ENCODE data around the gene PUM2.
A peak's percentile ranks its signal among the peaks of the same experiment; 100 is the strongest.

The PUM2 gene

DNA sequence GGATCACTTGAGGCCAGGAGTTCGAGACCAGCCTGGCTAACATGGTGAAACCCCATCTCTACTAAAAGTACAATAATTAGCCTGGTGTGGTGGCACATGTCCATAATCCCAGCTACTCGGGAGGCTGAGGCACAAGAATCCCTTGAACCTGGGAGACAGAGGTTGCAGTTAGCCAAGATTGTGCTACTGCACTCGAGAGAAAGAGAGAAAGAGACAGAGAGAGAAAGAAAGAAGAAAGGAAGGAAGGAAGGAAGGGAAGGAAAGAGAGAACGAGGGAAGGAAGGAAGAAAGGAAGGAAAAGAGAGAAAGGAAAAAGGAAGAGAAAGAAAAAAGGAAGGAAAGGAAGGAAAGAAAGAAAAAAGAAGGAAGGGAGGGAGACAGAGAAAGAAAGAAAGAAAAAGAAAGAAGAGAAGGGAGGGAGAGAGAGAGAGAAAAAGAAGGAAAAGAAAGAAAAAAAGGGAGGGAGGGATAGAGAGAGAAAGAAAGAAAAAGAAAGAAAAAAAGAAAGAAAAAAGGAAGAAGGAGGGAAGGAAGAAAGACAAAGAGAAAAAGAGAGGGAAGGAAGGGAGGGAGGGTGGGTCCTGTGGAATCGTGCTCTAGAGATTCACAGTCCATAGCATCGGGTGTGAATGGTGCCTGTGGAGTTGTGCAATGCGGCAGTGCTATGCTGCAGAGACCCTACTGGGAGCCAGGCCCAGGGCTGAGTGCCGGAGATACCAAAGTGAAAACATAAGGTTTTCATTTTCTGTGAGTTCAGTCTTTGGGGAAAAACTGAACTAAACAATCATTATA is 121.1 kb downstream of the PUM2 start:
- DNase-seq (ENCODE audit: low spot score), result no peak

DNA sequence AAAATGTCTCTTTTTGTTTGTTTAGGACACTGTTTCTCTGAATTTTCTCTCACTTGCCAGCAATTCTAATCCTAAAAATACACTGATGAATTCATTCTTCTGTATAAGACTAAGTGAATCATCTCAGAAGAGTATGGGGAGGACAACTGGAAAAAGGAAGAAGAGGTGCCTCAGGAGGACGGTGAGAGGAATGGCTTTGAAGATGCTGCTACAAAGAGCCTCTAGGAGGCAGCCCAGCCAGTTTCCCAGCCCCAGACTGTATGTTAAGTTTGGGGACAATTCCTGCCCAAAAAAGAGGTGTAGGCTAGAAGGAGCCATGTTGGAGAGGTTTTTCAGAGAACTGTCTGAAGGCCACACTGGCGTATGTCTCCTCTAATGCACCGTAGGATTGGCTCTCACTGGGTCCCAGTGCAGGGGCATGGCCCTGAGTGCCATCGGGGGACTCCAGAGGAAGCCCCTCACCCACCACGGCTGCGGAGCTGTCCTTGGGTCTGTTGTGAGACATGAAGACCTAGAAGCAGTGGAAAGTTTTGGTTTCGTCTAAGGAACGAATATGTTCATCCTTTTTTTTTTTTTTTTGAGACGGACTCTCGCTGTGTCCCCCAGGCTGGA is 122.6 kb downstream of the PUM2 start:
- DNase-seq (ENCODE audit: low spot score), result no peak

DNA sequence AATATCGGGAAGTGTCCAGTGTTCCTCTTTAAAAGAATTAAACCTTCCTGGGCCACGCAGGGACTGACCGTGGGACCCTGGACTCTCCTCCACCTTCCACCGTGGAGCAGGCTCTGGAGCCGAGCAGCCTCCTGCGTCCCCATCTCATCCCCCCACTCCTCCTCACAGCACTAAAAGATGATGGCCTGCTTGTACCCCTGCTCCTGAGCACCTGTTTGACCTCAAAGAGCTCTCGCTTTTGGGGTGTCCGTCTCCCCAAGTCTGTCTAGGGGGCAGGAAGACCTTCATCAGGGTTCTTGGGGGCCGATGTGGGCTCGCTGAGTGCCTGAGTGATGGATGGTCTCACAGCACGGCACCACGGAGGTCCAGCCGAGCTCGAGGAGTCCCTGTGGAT is 124.5 kb downstream of the PUM2 start:
- DNase-seq (ENCODE audit: low spot score), result no peak

DNA sequence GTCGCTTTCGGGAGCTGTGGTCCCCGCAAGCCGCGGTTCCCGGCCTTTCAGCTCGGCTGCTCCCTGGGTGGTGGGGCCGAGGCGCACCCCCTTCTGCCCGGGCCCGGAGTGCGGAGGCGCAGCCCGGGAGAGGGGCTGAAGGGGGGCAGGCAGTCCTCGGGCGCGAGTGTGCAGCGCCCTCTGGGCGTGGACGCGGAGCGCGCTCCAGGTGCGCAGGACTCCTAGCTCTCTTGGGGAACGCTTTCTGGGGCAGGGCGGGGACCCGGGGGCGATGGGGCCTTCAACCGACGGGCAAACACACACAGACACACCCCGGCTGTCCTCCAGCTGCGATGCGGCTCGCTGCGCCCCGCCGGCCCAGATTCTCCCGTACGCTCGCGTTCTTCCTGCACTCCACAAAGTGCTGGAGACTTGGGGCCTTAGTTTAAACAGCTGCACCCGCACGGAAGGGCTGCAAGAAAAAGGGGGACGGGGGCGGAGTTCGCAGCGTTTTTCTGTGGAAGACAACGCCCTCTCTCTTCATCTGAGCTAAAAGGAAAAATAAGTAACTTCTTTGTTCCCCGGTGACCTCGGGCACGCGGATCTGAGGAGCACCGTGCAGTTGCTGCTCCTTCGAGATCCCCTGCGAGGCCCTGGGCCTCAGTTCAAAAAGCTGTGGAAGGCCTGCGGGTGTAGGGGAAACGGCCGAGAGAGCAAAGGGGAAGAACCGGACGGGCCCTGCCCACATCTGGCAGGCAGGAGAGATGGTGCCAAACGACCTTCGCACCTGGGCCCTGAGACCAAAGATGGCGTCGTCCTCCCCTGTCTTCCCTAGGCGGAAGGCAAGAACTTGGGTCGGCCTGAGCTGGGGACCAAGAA is 125.1 kb downstream of the PUM2 start:
- DNase-seq (ENCODE audit: low spot score), result no peak

DNA sequence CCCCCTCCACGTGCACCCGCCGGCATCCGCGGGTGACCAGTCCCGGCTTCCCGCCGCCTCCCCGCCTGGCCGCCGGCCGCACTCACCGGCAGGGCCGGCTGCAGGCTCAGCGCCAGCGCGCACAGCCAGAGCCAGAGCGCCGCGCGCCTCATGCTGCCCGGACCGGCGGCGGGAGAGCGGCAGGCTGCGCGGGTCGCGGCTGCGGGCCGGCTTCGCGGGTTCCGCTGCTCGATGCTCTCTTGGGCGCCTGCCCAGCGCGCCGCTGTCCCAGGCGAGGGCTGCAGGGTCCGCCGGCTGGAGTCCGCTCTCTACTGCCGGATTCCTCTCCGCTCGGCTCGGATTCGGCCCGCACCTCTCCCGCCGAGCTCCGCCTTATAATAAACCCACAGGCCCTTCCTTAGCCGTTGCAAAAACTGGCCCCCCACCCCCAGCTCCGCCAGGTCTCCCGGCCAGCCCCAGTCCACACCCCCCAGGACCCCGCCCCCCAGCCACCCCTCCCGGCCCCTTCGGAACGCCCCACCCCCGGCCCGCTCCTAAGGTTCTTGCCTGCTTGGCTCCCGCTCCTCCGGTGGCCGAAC is 125.8 kb downstream of the PUM2 start, which contains the start of gene SDC1:
TSS of gene SDC1 (minus strand) at position 415 of the 578 bp plus-strand sequence. CDS start at position 152, 263 bp downstream.
- peak; percentile 87 for DNase-seq (ENCODE audit: low spot score)

DNA sequence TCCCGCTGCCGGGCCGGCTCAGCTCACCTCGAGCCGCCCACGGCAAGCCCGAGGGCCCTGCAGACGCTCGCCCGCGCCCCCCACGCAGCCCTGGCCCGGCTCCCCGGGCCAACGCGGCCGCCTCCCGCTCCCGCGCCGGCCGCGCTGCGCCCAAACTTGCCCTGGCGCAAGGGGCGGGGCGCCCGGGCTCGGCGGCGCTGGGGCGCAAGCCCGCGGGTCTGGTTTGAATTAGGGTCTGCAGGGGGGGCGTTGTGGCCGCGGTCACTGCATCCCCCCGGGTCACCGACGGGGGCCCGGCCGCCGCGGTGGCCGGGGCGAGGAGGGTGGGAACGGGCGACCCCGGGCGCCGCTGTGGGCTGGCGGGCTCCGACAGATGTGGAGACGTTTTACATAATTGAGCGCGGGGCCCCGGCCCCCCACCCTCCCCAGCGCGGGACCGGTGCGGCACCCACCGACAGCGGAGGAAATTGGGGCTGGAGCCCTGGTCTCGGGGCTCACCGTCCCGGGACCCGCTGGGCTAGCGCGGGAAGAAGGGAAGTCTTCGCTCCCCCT is 126.4 kb downstream of the PUM2 start:
- DNase-seq (ENCODE audit: low spot score), result peak; percentile 70

DNA sequence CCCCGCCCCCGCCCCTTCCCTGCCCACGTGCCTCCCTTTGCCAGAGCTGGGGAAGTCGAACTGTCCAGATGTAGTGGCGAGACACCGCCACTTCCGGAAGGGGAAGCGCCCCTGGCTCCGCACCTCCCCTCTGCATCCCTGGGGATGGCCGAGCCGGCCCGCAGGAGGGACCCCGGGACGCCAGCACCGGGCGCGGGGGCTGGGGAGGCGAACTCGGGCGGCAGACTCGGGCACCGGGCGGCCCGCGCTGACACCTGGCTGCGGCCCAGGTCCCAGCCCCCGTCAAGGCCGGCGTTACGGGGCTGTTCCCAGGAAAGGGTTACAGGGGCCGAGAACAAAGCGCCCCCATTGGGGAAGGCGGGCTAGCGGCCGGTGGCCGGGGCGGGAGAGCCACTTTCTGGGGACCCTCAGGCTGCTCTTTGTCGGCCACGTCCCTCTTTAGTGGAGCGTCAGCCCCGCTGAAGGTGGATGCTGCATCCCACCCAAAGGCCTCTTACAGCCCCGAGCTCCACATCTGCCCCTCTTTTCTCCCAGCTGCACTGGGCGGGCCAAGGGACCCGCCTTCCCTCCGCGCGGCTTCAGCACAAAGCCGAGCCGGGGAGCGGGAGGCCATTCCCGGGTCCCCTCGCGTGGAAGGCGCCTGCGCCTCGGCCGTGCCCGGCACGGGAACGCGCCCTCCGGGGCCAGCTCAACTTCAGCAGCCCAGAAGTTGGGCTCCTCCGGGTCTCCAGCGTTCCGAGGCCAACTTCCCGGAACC is 127.1 kb downstream of the PUM2 start:
- peak; percentile 77 for DNase-seq (ENCODE audit: low spot score)

DNA sequence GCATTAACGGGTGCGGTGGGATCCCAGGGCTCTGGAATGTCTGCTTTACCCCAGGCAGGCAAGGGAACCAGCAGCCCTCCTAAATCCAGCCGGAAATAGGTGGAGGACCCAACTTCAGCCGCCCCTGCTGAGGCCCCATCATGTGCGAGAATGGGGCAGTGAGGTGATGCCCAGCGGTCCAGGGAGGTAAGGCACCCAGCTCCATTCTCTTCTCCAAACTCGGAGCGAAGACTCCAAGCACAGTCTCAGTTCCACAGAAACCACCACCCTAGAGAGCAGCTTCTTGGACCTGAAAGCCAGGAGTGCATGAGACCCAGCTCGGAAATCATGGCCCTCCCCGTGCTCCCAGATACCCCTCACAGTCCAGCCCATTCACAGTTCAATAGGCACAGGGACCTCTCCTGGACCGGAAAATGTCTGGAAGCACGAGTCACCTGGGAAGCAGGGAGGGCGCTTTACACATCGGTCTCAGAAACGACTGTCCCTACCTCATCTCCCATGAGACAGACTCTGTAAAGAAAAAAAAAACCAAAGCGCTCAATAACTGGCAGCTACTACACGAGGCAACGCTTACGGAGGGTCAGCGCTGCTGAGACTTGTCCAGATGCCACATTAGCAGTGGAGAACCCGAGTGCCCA is 127.8 kb downstream of the PUM2 start:
- no peak for DNase-seq (ENCODE audit: low spot score)

DNA sequence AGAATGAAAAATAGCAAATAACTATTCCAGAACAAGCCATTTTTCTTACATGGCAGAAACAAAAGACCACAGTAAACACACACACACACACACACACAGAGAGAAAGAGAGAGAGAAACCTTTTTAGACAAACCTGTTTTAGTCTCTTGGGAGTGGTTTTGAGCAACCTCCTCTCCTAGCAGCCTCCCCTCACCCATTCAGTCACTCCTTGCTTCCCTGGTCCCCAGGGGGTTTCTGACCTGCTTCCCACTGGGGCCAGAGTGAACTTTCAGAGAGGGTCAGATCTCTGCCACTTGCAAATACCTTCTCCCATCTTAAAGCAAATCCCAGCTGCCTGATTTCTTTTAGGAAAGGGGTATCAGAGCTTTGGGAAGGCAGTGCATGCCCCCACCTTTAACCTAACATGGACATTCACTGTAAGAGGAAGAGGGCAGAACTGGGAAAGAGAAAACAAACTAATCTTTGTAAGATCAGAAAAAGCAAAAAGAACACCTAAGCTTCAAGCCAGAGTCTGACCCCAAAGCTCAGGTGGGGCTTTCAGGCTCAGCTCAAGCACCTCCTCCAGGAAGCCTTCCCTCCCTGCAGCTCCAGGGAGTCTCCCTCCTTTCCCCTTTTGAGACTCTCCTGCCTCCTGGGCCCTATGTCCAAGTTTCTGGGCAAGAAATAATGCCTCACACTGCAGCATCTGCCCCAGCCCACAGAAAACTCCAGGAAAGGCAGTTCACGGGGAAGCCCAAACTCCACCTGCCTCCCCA is 128.5 kb downstream of the PUM2 start:
- DNase-seq (ENCODE audit: low spot score), result no peak

DNA sequence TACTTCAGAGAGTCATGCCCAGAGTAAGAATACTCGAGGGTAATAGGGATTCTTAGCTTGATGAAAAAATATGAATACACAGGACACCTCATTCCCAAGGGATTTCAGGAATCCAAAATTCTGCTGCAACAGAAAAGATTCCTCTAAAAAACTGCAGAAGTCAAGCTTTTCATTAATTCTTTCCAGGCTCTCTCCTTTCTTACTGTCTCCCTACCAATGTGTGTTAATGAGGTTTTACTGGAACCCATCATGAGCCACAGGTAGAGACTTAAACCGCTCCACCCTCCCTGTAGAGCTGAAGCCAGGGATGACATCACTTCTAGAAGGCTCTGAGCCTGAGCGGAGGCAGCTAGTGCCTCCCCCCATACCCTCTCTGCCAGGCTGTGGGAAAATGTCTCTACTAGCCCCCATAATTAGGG is 129.1 kb downstream of the PUM2 start:
- no peak for DNase-seq (ENCODE audit: low spot score)

DNA sequence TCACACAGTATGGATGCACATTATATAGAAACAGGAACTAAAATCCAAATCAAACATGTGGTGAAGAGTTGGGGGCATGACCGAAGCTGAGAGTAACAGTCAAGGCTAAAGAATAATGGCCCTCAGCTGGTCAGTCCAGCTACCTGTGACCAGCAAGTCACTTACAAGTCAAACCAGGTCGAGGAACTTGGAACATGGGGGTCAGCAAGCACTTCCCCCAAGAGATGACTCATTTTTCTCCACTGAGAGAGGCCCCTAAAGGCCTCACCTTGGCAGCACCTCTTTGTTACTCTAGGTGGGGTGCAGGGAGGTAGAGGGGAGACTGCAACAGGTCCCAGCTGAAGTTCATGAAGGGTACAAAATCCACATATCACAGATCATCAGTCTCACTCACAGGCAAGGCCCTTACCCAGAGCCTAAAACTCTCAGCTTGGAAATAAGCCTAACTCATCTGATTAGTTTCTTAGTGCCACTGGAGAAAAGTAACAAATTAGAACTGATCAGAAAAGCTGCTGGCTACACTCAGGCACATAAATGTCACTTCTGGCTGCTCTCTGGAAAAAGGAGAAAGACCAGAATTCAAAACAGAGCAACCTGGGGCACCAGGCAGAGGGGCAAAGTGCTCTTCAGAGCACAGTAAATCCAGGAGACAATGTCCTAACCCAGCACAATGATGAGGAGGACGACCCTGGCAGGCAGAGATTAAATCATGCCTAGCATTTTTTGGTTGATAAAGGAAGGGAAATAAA is 129.7 kb downstream of the PUM2 start:
- DNase-seq (ENCODE audit: low spot score), result no peak

DNA sequence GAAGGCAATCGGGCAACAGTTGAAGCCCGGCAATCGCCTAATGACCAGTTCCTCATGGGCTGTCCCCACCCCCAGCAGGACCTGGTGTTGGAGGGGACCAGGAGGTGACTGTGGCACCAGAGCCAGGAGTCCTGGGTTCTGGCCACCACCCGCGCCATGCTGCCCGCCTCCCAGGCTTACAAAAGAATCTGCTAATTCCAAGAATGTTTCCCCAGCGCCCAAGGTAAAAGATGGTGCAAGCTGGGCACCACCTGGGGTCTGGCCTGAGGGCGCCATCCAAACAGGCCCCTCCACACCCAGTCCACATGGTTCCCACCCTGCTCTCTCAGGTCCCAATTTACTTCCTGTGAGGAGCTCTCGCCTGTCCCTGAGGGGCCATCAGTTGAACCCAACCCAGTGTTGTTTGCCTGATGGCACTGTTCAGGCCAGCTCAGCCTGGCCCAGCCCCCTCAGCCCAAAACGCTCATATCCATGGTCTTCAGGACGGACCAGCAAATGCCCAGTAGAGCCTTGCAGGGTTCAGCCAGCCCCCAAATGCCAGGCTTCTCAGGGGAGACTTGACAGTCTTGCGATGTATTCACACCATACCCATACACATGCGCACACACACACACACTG is 130.8 kb downstream of the PUM2 start:
- DNase-seq (ENCODE audit: low spot score), result no peak

DNA sequence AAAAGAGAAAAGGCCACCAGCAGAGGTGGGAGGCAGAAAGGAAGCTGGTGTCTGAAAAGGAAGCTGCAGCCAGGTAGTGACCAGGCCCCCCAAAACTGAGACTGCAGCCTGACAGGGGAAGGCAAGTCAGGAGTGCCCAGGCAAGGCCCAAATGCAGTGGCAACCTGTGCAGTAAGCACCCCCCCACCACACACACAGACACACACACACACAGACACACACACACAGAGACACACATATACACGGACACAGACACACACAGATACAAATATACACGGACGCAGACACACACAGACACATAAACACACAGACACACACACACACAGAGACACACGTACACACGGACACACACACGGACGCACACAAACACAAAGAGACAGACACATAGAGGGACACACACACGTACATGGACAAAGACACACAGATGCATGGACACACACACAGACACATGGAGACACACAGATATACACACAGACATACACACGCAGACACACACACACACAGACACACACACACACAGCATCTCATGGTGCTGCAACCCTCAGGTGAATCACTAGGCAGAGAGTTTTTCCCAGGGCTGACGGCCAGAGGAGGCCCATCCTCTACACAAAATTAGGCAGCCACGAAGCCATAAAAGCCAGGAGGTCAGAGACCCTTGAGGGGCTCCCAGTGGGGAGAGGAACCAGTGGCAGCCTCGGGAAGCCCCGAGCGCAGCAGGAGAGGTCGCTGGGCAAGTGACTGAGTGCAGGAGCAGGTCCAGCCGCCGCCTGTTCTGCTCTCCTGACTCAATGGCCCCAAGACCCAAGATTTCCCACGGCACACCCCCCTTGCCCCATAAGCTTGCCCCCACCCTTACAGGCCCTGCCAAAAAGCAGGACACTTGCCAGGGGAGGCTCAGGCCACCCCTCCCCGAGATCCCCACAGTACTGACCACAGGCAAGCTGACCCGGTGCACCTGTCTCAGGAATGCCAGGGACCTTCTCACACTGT is 132.0 kb downstream of the PUM2 start:
- DNase-seq (ENCODE audit: low spot score), result no peak

DNA sequence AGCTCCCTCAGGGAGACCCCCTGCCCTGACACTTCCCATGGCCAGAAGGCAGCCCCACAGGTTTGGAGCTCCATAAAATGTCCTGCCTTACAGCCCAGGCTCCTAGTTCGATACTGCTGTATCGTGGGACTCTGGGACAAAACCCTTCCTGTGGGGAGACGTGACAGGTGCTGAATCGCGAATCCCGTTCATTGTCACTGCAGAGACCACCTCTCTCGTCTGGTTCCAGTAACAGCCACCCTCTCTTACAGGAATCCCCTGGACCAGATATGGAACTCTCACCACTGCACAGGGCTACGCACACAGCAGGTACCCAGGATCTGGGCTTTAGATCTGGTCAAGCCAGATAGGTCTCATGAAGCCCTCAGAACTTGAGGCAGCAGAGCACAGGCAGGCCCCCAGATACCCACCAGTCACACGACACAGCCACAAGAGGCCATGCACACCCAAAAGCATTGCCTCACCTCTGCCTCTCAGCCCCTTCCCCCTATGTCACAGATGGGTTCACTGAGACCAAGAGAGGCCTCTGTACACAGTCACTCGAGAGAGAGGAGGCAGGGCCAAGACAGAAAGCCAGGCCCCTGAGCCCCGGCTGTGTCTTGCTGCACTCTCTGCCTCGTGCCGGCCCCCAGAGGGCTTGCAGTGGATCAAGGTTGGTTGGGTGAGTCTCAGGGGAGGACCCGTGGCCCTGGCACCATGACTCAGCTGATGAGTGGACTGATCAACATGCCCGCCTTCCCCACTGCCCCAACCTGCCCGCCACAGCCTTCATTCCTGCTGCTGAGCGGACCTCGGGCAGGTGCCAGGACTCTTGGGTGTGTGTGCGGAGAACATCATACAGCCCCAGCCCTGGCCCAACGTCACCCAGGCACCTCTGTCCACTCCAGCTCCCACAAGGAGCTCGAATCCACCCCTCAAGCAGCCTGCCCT is 133.3 kb downstream of the PUM2 start:
- DNase-seq (ENCODE audit: low spot score), result no peak

DNA sequence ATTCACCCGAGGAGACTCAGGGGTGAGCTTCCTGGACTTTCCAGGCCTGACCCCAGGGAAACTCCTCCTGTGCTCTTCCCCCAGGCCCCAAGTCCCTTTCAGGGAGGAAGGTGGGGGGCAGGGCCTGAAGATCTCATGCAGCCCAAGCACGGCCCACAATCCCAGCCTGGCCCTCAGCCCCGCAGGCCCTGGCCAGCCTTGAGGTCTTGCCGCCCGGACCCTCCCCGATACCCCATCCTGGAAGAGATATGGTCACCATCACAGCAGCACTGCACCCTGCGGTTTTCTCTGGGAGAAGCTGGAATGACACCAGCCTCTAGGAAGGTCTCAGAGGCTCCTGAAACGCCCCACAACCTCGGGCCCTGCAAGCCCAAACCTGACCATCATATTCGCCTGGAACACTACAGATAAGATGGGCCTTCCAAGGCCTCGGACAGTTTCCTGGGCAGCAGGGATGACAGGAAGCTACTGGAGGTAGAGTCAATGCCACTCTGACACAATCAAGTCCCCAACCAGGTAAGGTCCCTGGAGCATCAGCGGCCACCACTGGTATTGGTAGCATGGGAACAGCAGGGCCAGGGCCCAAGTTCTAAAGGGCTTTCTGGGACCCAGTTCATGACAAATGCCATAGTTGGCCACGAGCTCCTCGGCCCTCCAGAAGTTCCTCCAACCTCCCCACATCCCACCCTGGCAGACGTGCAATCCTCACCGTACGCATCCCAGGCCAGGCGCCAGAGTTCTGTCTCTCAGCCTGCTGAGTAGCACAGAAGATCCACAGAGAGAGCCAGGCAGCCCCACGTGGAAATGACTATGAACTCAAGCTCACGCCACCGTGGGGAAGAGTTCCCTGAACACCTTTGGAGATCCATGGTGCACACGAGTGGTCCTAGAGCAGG is 134.3 kb downstream of the PUM2 start:
- DNase-seq (ENCODE audit: low spot score), result no peak

Data from ecto neural progenitor cell (in vitro differentiated cells).